Caco-2 (cell line): Measurements from ENCODE around the gene BARHL2. TPM values are rescaled to one million over a fixed set of nuclear protein-coding genes. Genes with fewer than 3 reads are reported as not detected.

Experiments used
- BruUV-seq: library from RNA; stranded (reverse); fragments of 400-500 nt; replicated peaks from 2 replicates; lab custom pipeline; 2021; lab: Mats Ljungman, UMichigan
- CTCF ChIA-PET: fragments of 300-600 bp; sonication (Branson Sonifier 250); formaldehyde crosslinking; loops from one replicate; lab custom pipeline; 2022; ENCODE audit warnings: antibody characterized with exemption; lab: Charles Lee
- POLR2A ChIA-PET: fragments of 300-600 bp; sonication (Branson Sonifier 250); formaldehyde crosslinking; loops from one replicate; lab custom pipeline; 2022; ENCODE audit warnings: antibody characterized with exemption; lab: Charles Lee
- DNase-seq, 2 experiments: peaks; one replicate each; pipeline versions ENCODE4 v3.0.0 to v3.0.0-alpha.2; 2020 to 2022
- H3K27me3 ChIP-seq: replicated peaks from 2 replicates; pipeline ENCODE4 v1.6.0; 2011; ENCODE audit warnings: low read length; ENCODE audit not compliant: control insufficient read depth, insufficient read depth
- H3K36me3 ChIP-seq: 2 replicates; pipeline ENCODE4 v1.5.1; 2011; ENCODE audit warnings: low read length; ENCODE audit not compliant: control insufficient read depth, insufficient read depth
- H3K4me1 ChIP-seq: fragments of 250-450 bp; sonication (Bioruptor Pico); 2 replicates; pipeline ENCODE4 v1.5.1; 2020; ENCODE audit warnings: mild to moderate bottlenecking
- H3K4me3 ChIP-seq: 2 replicates; pipeline ENCODE4 v1.5.1; 2011; ENCODE audit warnings: low read depth, mild to moderate bottlenecking, control low read depth, low read length
- H3K9me3 ChIP-seq: fragments of 250-450 bp; sonication (Bioruptor Pico); 2 replicates; pipeline ENCODE4 v1.5.1; 2020; ENCODE audit warnings: mild to moderate bottlenecking, moderate library complexity
- H3K27ac Mint-ChIP-seq: one replicate; pipeline ENCODE4 v1.8.0; 2022; ENCODE audit warnings: mixed read lengths; ENCODE audit not compliant: unreplicated experiment
- H3K27me3 Mint-ChIP-seq: one replicate; pipeline ENCODE4 v1.8.0; 2022; ENCODE audit warnings: mixed read lengths; ENCODE audit not compliant: insufficient read depth, unreplicated experiment
- H3K36me3 Mint-ChIP-seq: one replicate; pipeline ENCODE4 v1.8.0; 2022; ENCODE audit warnings: mild to moderate bottlenecking, mixed read lengths; ENCODE audit not compliant: insufficient read depth, unreplicated experiment
- H3K4me1 Mint-ChIP-seq: one replicate; pipeline ENCODE4 v1.8.0; 2022; ENCODE audit warnings: low read depth, mixed read lengths; ENCODE audit not compliant: unreplicated experiment
- H3K4me3 Mint-ChIP-seq: one replicate; pipeline ENCODE4 v1.8.0; 2022; ENCODE audit warnings: mild to moderate bottlenecking, moderate library complexity, mixed read lengths; ENCODE audit not compliant: unreplicated experiment
- H3K9me3 Mint-ChIP-seq: one replicate; pipeline ENCODE4 v1.8.0; 2022; ENCODE audit warnings: mixed read lengths; ENCODE audit not compliant: unreplicated experiment
- CTCF ChIP-seq, 2 experiments: fragments of 200-600 bp in 1 of 2; IDR thresholded peaks; 1 replicate in 1 of 2; 2 replicates in 1 of 2; pipeline versions ENCODE4 v1.5.1 to v1.8.0; 2011 to 2022; ENCODE audit warnings: antibody characterized with exemption in 1 of 2, control low read depth in 1 of 2, inconsistent platforms in 1 of 2, low read depth in 1 of 2, low read length in 1 of 2, mild to moderate bottlenecking in 1 of 2, moderate library complexity in 1 of 2; ENCODE audit not compliant: insufficient read depth in 1 of 2, severe bottlenecking in 1 of 2, unreplicated experiment in 1 of 2
- intact Hi-C: fragments of 100-400 bp; cut with micrococcal nuclease; formaldehyde crosslinking; loops from one replicate; pipeline ENCODE4 v1.10.0; 2022; ENCODE audit not compliant: unreplicated experiment
- total RNA-seq: library from RNA; stranded (reverse); gene quantifications from 2 replicates; pipeline ENCODE4 v1.2.3, GENCODE V29; 2022

BARHL2 gene
- total RNA-seq, 1 experiment from 2014 or later = not detected

GRCh38 chr1:90726986-90727480 lies 9.9 kb upstream of the BARHL2 start:
- Histone ChIP-seq H3K4me3 (no peak overlapping the region), H3K9me3 (no peaks in the 10 kb centered on the region), H3K27me3 (no peaks in the 10 kb centered on the region), H3K4me1 (no peaks in the 10 kb centered on the region), H3K36me3 (no peaks in the 10 kb centered on the region)
- Mint-ChIP-seq H3K27me3 (peaks cover 19% of the 10 kb centered on the region), H3K4me3 (no peak overlapping the region), H3K27ac (no peak overlapping the region), H3K36me3 (no peaks in the 10 kb centered on the region), H3K9me3 (no peaks in the 10 kb centered on the region), H3K4me1 (peaks cover 6% of the 10 kb centered on the region)
- intact Hi-C loops = loop anchor here (10.0 kb wide), 2 partner anchors 128 to 438 kb away; no protein-coding TSS in a partner anchor
- no TSS peak for BruUV-seq
- ChIA-PET POLR2A (no interaction called here), CTCF (interaction anchor here (0.6 kb wide), 1 partner anchor 834 kb away, joined by 4 read pairs; no protein-coding TSS in a partner anchor)
- TF ChIP-seq CTCF (IDR thresholded peaks at IDR 0.05; ENCODE audit: insufficient read depth in 1 of 2, low read depth in 1 of 2, low read length in 1 of 2, severe bottlenecking in 1 of 2, unreplicated experiment in 1 of 2) = no peak
- DNase-seq = no peak

GRCh38 chr1:90726425-90726985 lies 9.4 kb upstream of the BARHL2 start:
- Mint-ChIP-seq H3K4me1 (peaks cover 6% of the 10 kb centered on the region), H3K9me3 (no peaks in the 10 kb centered on the region), H3K27ac (no peak overlapping the region), H3K27me3 (peaks cover 19% of the 10 kb centered on the region), H3K36me3 (no peaks in the 10 kb centered on the region), H3K4me3 (no peak overlapping the region)
- no peaks in the 10 kb centered on the region for H3K9me3 ChIP-seq
- no peak for TF ChIP-seq CTCF (IDR thresholded peaks at IDR 0.05; ENCODE audit: insufficient read depth in 1 of 2, low read depth in 1 of 2, low read length in 1 of 2, severe bottlenecking in 1 of 2, unreplicated experiment in 1 of 2)
- no peak overlapping the region for H3K4me3 ChIP-seq
- H3K4me1 ChIP-seq = no peaks in the 10 kb centered on the region
- H3K27me3 ChIP-seq = no peaks in the 10 kb centered on the region
- BruUV-seq = no TSS peak
- intact Hi-C loops = loop anchor here (10.0 kb wide), 2 partner anchors 128 to 438 kb away; no protein-coding TSS in a partner anchor
- no peak for DNase-seq
- CTCF ChIA-PET = no interaction called here
- POLR2A ChIA-PET = no interaction called here
- no peaks in the 10 kb centered on the region for H3K36me3 ChIP-seq

GRCh38 chr1:90725657-90726424 lies 8.7 kb upstream of the BARHL2 start:
- H3K4me1 Mint-ChIP-seq = peaks cover 4% of the 10 kb centered on the region
- no peak for DNase-seq
- ChIA-PET POLR2A (no interaction called here), CTCF (no interaction called here)
- H3K36me3 Mint-ChIP-seq = no peaks in the 10 kb centered on the region
- no peak for TF ChIP-seq CTCF (IDR thresholded peaks at IDR 0.05; ENCODE audit: insufficient read depth in 1 of 2, low read depth in 1 of 2, low read length in 1 of 2, severe bottlenecking in 1 of 2, unreplicated experiment in 1 of 2)
- no peak overlapping the region for H3K27ac Mint-ChIP-seq
- peaks cover 12% of the 10 kb centered on the region for H3K27me3 Mint-ChIP-seq
- no peaks in the 10 kb centered on the region for H3K9me3 Mint-ChIP-seq
- no peaks in the 10 kb centered on the region for H3K36me3 ChIP-seq
- H3K4me3 ChIP-seq = no peak overlapping the region
- no peaks in the 10 kb centered on the region for H3K9me3 ChIP-seq
- no peaks in the 10 kb centered on the region for H3K27me3 ChIP-seq
- no peaks in the 10 kb centered on the region for H3K4me1 ChIP-seq
- BruUV-seq = no TSS peak
- no peak overlapping the region for H3K4me3 Mint-ChIP-seq
- intact Hi-C loops = loop anchor here (10.0 kb wide), 2 partner anchors 129 to 439 kb away; no protein-coding TSS in a partner anchor
